ENCODE data around the gene XAB2.

Gene XAB2
- long read RNA-seq, donor 1, transcript XAB2-201 (19 exons, 2,667 nt): major isoform, 10 of 10 reads
- long read RNA-seq, donor 1, partial matches to known transcripts: 0 of 10 reads
- long read RNA-seq, donor 1, other reads (novel, unspliced or antisense): 0 of 10 reads
- long read RNA-seq, donor 2, partial matches to known transcripts: 0 of 4 reads
- long read RNA-seq, donor 2, other reads (novel, unspliced or antisense): 0 of 4 reads
- long read RNA-seq, donor 3, transcript XAB2-201 (19 exons, 2,667 nt): major isoform, 5 of 5 reads
- long read RNA-seq, donor 3, partial matches to known transcripts: 0 of 5 reads
- long read RNA-seq, donor 3, other reads (novel, unspliced or antisense): 0 of 5 reads
- long read RNA-seq, donor 4, transcript XAB2-201 (19 exons, 2,667 nt): major isoform, 7 of 7 reads
- long read RNA-seq, donor 4, partial matches to known transcripts: 0 of 7 reads
- long read RNA-seq, donor 4, other reads (novel, unspliced or antisense): 0 of 7 reads
- long read RNA-seq, donor 5, transcript XAB2-201 (19 exons, 2,667 nt): major isoform, 15 of 27 reads
- long read RNA-seq, donor 5, partial matches to known transcripts: 12 of 27 reads
- long read RNA-seq, donor 5, other reads (novel, unspliced or antisense): 0 of 27 reads
- long read RNA-seq, donor 6, transcript XAB2-201 (19 exons, 2,667 nt): major isoform, 6 of 6 reads
- long read RNA-seq, donor 6, partial matches to known transcripts: 0 of 6 reads
- long read RNA-seq, donor 6, other reads (novel, unspliced or antisense): 0 of 6 reads
- long read RNA-seq, donor 7: 0 reads
- long read RNA-seq, donor 8, transcript XAB2-201 (19 exons, 2,667 nt): major isoform, 11 of 11 reads
- long read RNA-seq, donor 8, partial matches to known transcripts: 0 of 11 reads
- long read RNA-seq, donor 8, other reads (novel, unspliced or antisense): 0 of 11 reads

- DNase-seq: peak; percentile 95
Observed at GRCh38 chr19:7629347-7630054, at the start of gene XAB2, which contains the start of gene PET100. TSS of gene XAB2 (minus strand) at chr19:7629545. CDS start at chr19:7629527, 18 bp downstream. TSS of gene PET100 (plus strand) at chr19:7629793. CDS start at chr19:7629834, 41 bp downstream.

- DNase-seq: no peak
Observed at GRCh38 chr19:7677669-7678311, 48.4 kb upstream of the XAB2 start.

- no peak for DNase-seq
Observed at GRCh38 chr19:7676854-7677253, 47.5 kb upstream of the XAB2 start, which contains the start of gene MCEMP1. TSS of gene MCEMP1 (plus strand) at chr19:7677090. CDS start at chr19:7677121, 31 bp downstream.

GRCh38 chr19:7676376-7676775, 47.0 kb upstream of the XAB2 start:
- DNase-seq: no peak

- DNase-seq: no peak
Observed at GRCh38 chr19:7674010-7675005, 45.0 kb upstream of the XAB2 start.

- no peak for DNase-seq
Observed at GRCh38 chr19:7672522-7672921, 43.2 kb upstream of the XAB2 start.

GRCh38 chr19:7670790-7671189, 41.4 kb upstream of the XAB2 start:
- no peak for DNase-seq

- peak; percentile 33 for DNase-seq
Observed at GRCh38 chr19:7670150-7670783, 40.9 kb upstream of the XAB2 start.

GRCh38 chr19:7669641-7670040, 40.3 kb upstream of the XAB2 start:
- DNase-seq: no peak

GRCh38 chr19:7668842-7669241, 39.5 kb upstream of the XAB2 start, which contains the start of gene RETN:
TSS of gene RETN (plus strand) at chr19:7669049. CDS start at chr19:7669327, 278 bp downstream.
- DNase-seq: no peak

GRCh38 chr19:7665076-7665475, 35.7 kb upstream of the XAB2 start:
- DNase-seq: no peak

- no peak for DNase-seq
Observed at GRCh38 chr19:7663706-7664105, 34.4 kb upstream of the XAB2 start.

GRCh38 chr19:7662657-7663056, 33.3 kb upstream of the XAB2 start:
- no peak for DNase-seq

- no peak for DNase-seq
Observed at GRCh38 chr19:7661744-7662538, 32.6 kb upstream of the XAB2 start.

- DNase-seq: no peak
Observed at GRCh38 chr19:7658219-7658686, 28.9 kb upstream of the XAB2 start.

- no peak for DNase-seq
Observed at GRCh38 chr19:7657131-7657751, 27.9 kb upstream of the XAB2 start.

GRCh38 chr19:7655581-7655980, 26.2 kb upstream of the XAB2 start:
- DNase-seq: no peak

GRCh38 chr19:7654401-7654800, 25.1 kb upstream of the XAB2 start:
- no peak for DNase-seq

Measured in right kidney (tissue), 9 donors.